Skin of body (tissue), 2 donors: ENCODE measurements around the gene TFAM. TPM values are rescaled to one million over a fixed set of nuclear protein-coding genes. Genes with fewer than 3 reads are reported as not detected.

Source experiments
- DNase-seq: peaks from one replicate; lab custom pipeline; 2025; lab: John Stamatoyannopoulos, UW
- total RNA-seq: library from RNA; depleted of rRNA; stranded (reverse); fragments of >200 nt; gene quantifications from one replicate; pipeline ENCODE4 v1.2.3, GENCODE V29; 2014

TFAM gene
- total RNA-seq, 1 donor from 2014 or later = 22.2 TPM

GRCh38 chr10:58433066-58433465 lies 47.9 kb downstream of the TFAM start:
- no peak for DNase-seq

- DNase-seq = no peak
Measured at GRCh38 chr10:58433571-58433970, 48.4 kb downstream of the TFAM start.

DNA sequence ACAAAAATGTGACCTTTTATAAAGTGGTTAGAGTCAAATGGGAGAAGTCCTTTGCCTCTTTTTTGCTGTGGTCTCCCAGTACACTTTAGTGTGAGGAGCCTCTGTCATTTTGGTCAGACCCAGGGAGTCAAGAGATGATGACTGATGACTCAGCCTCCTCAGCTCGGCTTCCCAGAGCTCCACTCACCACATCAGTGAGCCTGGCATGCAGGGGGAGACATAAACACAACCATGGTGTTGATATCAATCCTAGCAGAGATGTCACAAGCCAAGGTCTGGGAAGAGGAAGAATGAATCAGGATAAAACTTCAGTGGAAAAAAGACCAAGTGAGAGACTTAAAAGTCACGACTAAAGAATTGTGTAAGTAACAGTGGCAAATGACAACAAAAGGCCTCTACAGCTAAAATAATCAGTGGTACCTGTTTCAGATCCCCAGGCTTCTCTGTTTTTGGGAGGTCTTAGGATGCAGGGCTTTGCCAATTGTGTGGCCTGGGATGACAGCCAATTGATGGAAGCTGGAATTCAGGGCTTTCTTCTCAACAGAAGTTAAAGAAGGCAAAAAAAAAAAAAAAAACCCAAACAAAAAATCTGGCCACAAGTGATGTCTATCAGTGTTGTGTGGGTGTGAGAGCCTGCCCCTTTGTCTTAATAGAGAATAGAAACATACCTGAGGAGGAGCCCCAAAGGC lies 50.2 kb downstream of the TFAM start:
- DNase-seq = no peak

DNA sequence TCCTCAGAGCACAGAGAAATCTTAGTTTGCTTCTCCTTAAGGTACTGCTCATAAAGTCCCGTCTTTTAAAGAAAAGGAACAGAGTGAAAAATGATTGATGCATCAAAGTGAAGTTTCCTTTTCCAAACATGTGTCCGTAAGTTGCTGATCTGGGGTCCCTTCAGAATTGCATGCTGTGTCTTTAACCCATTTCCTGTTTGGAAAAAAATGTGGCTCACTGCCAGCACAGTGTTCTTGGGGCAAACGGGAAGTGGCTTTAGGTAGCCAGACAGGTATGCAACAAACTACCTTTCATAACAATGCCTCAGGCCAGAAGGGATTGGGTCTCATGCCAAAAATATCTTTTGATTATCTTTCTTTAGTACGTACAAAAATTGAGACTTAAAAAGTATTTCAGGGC lies 50.9 kb downstream of the TFAM start:
- DNase-seq = no peak

- DNase-seq = peak; percentile 29
Measured at GRCh38 chr10:58438340-58438871, 53.2 kb downstream of the TFAM start.

- DNase-seq = no peak
Measured at GRCh38 chr10:58438986-58439385, 53.8 kb downstream of the TFAM start.

GRCh38 chr10:58439632-58440364 lies 54.6 kb downstream of the TFAM start:
- no peak for DNase-seq

- no peak for DNase-seq
Measured at GRCh38 chr10:58440484-58440883, 55.3 kb downstream of the TFAM start.

- DNase-seq = peak; percentile 48
Measured at GRCh38 chr10:58444321-58444720, 59.1 kb downstream of the TFAM start.

DNA sequence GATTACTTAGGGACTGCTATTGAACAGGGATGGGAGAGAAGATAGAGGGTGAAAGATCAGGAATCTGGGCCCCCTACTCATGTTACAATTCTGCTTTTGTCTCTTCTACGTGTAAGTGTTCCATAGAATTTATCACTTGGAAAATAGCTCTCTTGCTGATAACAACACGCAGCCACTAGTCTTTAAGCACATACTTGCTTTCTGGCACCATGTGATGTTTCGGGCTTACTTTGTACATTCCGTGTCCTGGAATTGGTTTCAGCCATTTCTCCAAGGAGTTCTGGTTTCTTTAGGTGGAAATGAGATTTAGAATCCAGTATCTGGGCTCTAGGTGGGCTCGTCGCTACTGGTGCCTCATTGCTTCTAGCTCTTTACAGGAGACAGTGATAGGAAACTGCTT lies 59.7 kb downstream of the TFAM start:
- DNase-seq = peak; percentile 61

- no peak for DNase-seq
Measured at GRCh38 chr10:58448121-58448935, 63.1 kb downstream of the TFAM start.

Other genes starting within 250 kb of the TFAM start
- gene IPMK, start 117.5 kb upstream of the TFAM start, total RNA-seq = 8.3 TPM
- gene CISD1, start 116.2 kb upstream of the TFAM start, total RNA-seq = 7.5 TPM
- 12.3 TPM for gene UBE2D1, start 50.4 kb upstream of the TFAM start, total RNA-seq
- 30.3 TPM for gene BICC1, start 127.5 kb downstream of the TFAM start, total RNA-seq